ENCODE measurements around the gene PTPRN2. TPM values are rescaled to one million over a fixed set of nuclear protein-coding genes. Genes with fewer than 3 reads are reported as not detected.
"Not testable (repeated sequence)": the region's sequence is repeated elsewhere in the genome, so short reads cannot be mapped to it uniquely, and the experiment has no call there.

PTPRN2 gene
- total and polyA plus RNA-seq, 4 experiments from 2014 or later: 1.7 to 2.6 (median 1.9) TPM

DNA sequence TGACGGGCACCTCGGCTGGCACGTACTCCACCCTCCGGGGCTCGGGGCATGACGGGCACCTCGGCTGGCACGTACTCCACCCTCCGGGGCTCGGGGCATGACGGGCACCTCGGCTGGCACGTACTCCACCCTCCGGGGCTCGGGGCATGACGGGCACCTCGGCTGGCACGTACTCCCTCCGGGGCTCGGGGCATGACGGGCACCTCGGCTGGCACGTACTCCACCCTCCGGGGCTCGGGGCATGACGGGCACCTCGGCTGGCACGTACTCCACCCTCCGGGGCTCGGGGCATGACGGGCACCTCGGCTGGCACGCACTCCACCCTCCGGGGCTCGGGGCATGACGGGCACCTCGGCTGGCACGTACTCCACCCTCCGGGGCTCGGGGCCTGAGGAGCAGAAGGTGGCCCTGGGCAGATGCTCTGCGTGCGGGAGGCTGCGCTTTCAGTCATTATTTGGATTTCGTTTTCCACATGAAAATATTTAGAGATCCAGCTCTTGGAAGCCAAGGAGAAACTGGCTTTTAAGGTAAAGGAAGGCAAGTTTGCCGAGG is 1086.6 kb downstream of the PTPRN2 start:
- not testable (repeated sequence) for H3K36me3 ChIP-seq (ENCODE audit: insufficient read depth, low read length); DNase-seq; H3K27me3 ChIP-seq (ENCODE audit: insufficient read depth, low read length); H3K27ac ChIP-seq (ENCODE audit: low read depth, low read length); H3K4me3 ChIP-seq (ENCODE audit: low read length in 2 of 2); H3K27me3 Mint-ChIP-seq; H3K9me3 ChIP-seq (ENCODE audit: control insufficient read depth in 1 of 2, low read length in 2 of 2); H3K36me3 Mint-ChIP-seq; H3K9me3 Mint-ChIP-seq; H3K4me3 Mint-ChIP-seq
- H3K4me1 ChIP-seq (ENCODE audit: insufficient read depth, low read length): peaks cover 27% of the 10 kb centered on the region
- ChIA-PET CTCF (ENCODE audit: partially characterized antibody) (interaction anchor here (1.1 to 1.5 kb wide), 2 partner anchors 27 to 67 kb away, joined by 3 read pairs; no protein-coding TSS in a partner anchor), POLR2A (ENCODE audit: partially characterized antibody) (interaction anchor here (1.1 to 2.7 kb wide), 3 partner anchors 8 to 112 kb away, joined by 3 to 11 read pairs (median 4); no protein-coding TSS in a partner anchor)
- intact Hi-C loops (cut with micrococcal nuclease): loop anchor here (5.0 kb wide), 1 partner anchor 76 kb away; no protein-coding TSS in a partner anchor
- Mint-ChIP-seq H3K4me1 (peaks cover 25 to 40% (median 32%) of the 10 kb centered on the region in 4 donors), H3K27ac (peak overlapping the region in 3 of 7 donors; percentile 37 to 99 (median 82))

GRCh38 chr7:157500171-157500960 is 1087.3 kb downstream of the PTPRN2 start:
- H3K27ac Mint-ChIP-seq: peak overlapping the region in 1 of 7 donors; percentile 47
- H3K27ac ChIP-seq (ENCODE audit: low read depth, low read length): no peak overlapping the region
- peaks cover 0 to 1% of the 10 kb centered on the region in 2 donors for H3K27me3 Mint-ChIP-seq
- ChIA-PET CTCF (ENCODE audit: partially characterized antibody) (interaction anchor here (1.5 kb wide), 1 partner anchor 66 kb away, joined by 3 read pairs; no protein-coding TSS in a partner anchor), POLR2A (ENCODE audit: partially characterized antibody) (interaction anchor here (0.6 kb wide), 1 partner anchor 361 kb away, joined by 3 read pairs; no protein-coding TSS in a partner anchor)
- H3K9me3 Mint-ChIP-seq: peaks cover 0 to 4% (median under 1%) of the 10 kb centered on the region in 8 donors
- intact Hi-C loops (cut with micrococcal nuclease): loop anchor here (5.0 kb wide), 1 partner anchor 77 kb away; no protein-coding TSS in a partner anchor
- no peak for DNase-seq
- H3K4me3 ChIP-seq (ENCODE audit: low read length in 2 of 2): no peak overlapping the region
- H3K4me1 Mint-ChIP-seq: peaks cover 27 to 44% (median 34%) of the 10 kb centered on the region in 4 donors
- H3K36me3 ChIP-seq (ENCODE audit: insufficient read depth, low read length): no peaks in the 10 kb centered on the region
- H3K27me3 ChIP-seq (ENCODE audit: insufficient read depth, low read length): no peaks in the 10 kb centered on the region
- H3K4me3 Mint-ChIP-seq: peak overlapping the region in 1 of 8 donors; percentile 20
- no peaks in the 10 kb centered on the region for H3K36me3 Mint-ChIP-seq
- peaks cover 30% of the 10 kb centered on the region for H3K4me1 ChIP-seq (ENCODE audit: insufficient read depth, low read length)
- H3K9me3 ChIP-seq (ENCODE audit: control insufficient read depth in 1 of 2, low read length in 2 of 2): no peaks in the 10 kb centered on the region

DNA sequence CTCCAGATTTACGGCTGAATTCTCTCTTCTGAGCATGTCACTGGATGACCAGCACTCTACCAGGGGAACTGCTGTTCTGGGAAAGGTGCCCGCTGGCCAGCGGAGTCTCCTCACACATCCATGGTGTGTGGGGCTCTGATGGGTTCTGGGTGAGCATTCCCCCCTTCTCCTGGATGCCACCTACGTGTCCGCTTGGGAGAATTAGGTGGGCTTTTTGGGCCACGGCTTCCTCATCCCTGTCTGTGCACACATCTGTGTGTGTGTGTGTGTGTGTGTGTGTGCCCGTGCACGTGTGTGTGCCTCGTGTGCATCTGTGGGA is 1087.8 kb downstream of the PTPRN2 start:
- POLR2A ChIA-PET (ENCODE audit: partially characterized antibody): interaction anchor here (0.6 kb wide), 1 partner anchor 362 kb away, joined by 3 read pairs; no protein-coding TSS in a partner anchor
- Mint-ChIP-seq H3K36me3 (no peaks in the 10 kb centered on the region), H3K9me3 (peaks cover 0 to 4% (median 0%) of the 10 kb centered on the region in 8 donors), H3K27ac (peak overlapping the region in 2 of 7 donors; percentile 15 to 47), H3K4me3 (peak overlapping the region in 1 of 8 donors; percentile 20), H3K4me1 (peaks cover 27 to 49% (median 34%) of the 10 kb centered on the region in 4 donors), H3K27me3 (no peaks in the 10 kb centered on the region)
- CTCF ChIA-PET (ENCODE audit: partially characterized antibody): no interaction called here
- peaks cover 36% of the 10 kb centered on the region for H3K4me1 ChIP-seq (ENCODE audit: insufficient read depth, low read length)
- no peak overlapping the region for H3K27ac ChIP-seq (ENCODE audit: low read depth, low read length)
- H3K4me3 ChIP-seq (ENCODE audit: low read length in 2 of 2): no peak overlapping the region
- H3K9me3 ChIP-seq (ENCODE audit: control insufficient read depth in 1 of 2, low read length in 2 of 2): no peaks in the 10 kb centered on the region
- H3K27me3 ChIP-seq (ENCODE audit: insufficient read depth, low read length): no peaks in the 10 kb centered on the region
- no peaks in the 10 kb centered on the region for H3K36me3 ChIP-seq (ENCODE audit: insufficient read depth, low read length)
- intact Hi-C loops (cut with micrococcal nuclease): loop anchor here (5.0 kb wide), 1 partner anchor 78 kb away; no protein-coding TSS in a partner anchor
- no peak for DNase-seq

DNA sequence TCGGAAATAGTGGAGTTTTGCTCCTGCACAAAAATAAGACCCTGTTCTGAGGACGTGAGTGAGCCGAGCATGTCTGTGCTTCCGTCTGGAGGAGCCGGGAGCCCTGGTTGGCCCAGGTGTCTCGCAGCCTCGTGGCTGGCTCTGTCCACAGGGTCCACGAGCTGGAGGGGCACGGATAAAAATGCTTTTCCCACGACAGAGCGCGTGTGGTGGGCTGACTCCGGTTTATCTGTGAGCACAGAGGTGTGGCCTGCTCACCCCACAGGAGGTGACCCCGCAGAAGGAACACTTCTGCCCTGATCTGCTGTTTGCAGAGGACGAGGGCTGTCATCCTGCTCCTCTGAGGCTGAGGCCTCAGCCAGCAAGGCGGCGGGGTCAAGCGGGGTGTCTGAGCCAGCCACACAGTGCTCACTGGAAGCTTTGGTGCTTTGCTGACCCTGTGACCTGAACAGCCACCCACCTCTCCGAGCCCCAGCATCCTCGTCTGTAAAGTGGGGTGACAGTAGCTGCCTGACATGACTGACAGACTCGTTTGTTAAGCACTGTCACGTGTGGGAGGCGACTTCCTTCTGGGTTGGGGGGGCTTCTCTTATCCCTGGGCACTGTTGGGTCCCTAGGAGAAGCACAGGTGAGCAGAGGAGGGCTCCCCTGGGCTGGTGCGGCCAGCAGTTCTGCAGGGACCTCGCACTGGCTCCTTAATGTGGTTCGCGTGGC is 1088.3 kb downstream of the PTPRN2 start:
- ChIA-PET POLR2A (ENCODE audit: partially characterized antibody) (interaction anchor here (1.1 kb wide), 1 partner anchor 9 kb away, joined by 3 read pairs; no protein-coding TSS in a partner anchor), CTCF (ENCODE audit: partially characterized antibody) (no interaction called here)
- peak overlapping the region in 3 of 7 donors; percentile 15 to 57 (median 44) for H3K27ac Mint-ChIP-seq
- no peaks in the 10 kb centered on the region for H3K36me3 Mint-ChIP-seq
- H3K4me1 Mint-ChIP-seq: peaks cover 25 to 48% (median 33%) of the 10 kb centered on the region in 4 donors
- no peaks in the 10 kb centered on the region for H3K27me3 Mint-ChIP-seq
- Histone ChIP-seq H3K4me1 (ENCODE audit: insufficient read depth, low read length) (peaks cover 38% of the 10 kb centered on the region), H3K4me3 (ENCODE audit: low read length in 2 of 2) (no peak overlapping the region), H3K36me3 (ENCODE audit: insufficient read depth, low read length) (no peaks in the 10 kb centered on the region), H3K27me3 (ENCODE audit: insufficient read depth, low read length) (no peaks in the 10 kb centered on the region), H3K27ac (ENCODE audit: low read depth, low read length) (no peak overlapping the region), H3K9me3 (ENCODE audit: control insufficient read depth in 1 of 2, low read length in 2 of 2) (no peaks in the 10 kb centered on the region)
- H3K4me3 Mint-ChIP-seq: no peak overlapping the region
- intact Hi-C loops (cut with micrococcal nuclease): no loop called here
- peaks cover 0 to 4% (median 0%) of the 10 kb centered on the region in 8 donors for H3K9me3 Mint-ChIP-seq
- DNase-seq: no peak

DNA sequence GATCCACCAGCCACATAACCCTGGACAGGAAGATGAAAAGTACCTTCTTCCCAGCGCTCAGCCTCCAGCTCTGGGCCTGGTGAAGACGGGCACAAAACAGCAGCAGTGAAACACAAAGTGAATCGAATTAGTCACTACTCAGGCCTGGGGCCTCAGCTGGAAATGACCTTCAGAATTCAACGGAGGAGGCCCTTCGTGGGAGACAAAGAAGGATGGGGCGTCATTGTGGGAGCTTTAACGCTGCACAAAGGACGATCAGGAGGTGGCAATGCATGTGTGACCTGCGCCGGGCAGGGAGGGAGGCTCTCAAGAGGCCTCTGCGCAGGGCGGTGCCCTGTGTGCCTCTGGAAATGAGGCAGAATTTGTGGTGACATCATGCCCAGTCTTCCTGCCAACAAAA is 1089.0 kb downstream of the PTPRN2 start:
- no peaks in the 10 kb centered on the region for H3K27me3 Mint-ChIP-seq
- DNase-seq: no peak
- intact Hi-C loops (cut with micrococcal nuclease): no loop called here
- no peaks in the 10 kb centered on the region for H3K36me3 Mint-ChIP-seq
- Histone ChIP-seq H3K36me3 (ENCODE audit: insufficient read depth, low read length) (no peaks in the 10 kb centered on the region), H3K27me3 (ENCODE audit: insufficient read depth, low read length) (no peaks in the 10 kb centered on the region), H3K27ac (ENCODE audit: low read depth, low read length) (no peak overlapping the region), H3K4me1 (ENCODE audit: insufficient read depth, low read length) (peaks cover 36% of the 10 kb centered on the region), H3K9me3 (ENCODE audit: control insufficient read depth in 1 of 2, low read length in 2 of 2) (no peaks in the 10 kb centered on the region), H3K4me3 (ENCODE audit: low read length in 2 of 2) (no peak overlapping the region)
- H3K4me1 Mint-ChIP-seq: peaks cover 26 to 48% (median 35%) of the 10 kb centered on the region in 4 donors
- H3K27ac Mint-ChIP-seq: peak overlapping the region in 2 of 7 donors; percentile 44 to 79
- H3K9me3 Mint-ChIP-seq: peaks cover 0 to 6% (median 0%) of the 10 kb centered on the region in 8 donors
- POLR2A ChIA-PET (ENCODE audit: partially characterized antibody): interaction anchor here (0.9 to 1.1 kb wide), 2 partner anchors 8 to 11 kb away, joined by 3 read pairs; no protein-coding TSS in a partner anchor
- no peak overlapping the region for H3K4me3 Mint-ChIP-seq
- CTCF ChIA-PET (ENCODE audit: partially characterized antibody): no interaction called here

DNA sequence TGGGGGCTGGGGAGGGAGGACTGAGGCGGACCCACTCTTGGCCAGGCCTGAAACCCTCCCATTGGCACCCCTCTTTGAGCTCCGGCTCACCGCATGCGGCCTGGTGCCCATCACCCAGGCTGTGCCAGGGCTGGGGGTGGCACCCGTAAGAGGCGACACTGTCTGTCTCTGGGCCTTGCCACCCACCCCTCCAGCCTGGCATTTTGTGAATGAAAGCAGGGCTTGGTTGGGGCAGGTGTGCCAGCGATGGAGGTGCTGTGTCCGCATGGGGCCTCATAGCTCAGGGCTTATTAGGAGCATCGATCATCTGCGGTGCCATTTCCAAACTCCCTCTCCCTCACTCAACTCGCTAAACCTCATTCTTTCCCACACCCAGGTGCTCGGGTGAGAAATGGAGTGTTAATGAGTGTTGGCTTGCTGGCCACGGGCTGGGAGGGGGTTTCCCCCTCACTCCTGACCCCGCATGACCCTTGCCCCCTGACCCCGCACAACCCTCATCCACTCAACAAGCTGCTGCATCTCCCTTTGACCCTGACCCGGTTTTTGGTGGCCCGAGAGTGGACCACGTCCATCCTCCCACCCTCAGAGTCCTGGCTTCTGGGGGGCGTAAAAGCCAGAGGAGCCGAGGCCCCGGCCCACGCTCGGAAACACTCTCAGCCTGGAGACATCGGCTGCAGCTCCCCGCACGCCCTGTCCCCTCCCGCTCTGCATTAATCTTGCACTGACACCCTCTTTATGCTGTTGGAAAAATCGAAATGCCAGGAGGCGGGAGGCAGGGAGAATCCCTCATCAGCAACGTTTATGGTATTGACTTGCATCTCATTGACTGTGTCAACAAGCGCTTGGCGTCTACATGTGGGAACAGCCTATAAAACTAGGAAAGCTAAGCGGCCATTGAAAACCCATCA is 1089.6 kb downstream of the PTPRN2 start:
- H3K4me1 Mint-ChIP-seq: peaks cover 25 to 44% (median 33%) of the 10 kb centered on the region in 4 donors
- intact Hi-C loops (cut with micrococcal nuclease): no loop called here
- peaks cover 0 to 6% (median 0%) of the 10 kb centered on the region in 8 donors for H3K9me3 Mint-ChIP-seq
- H3K27ac Mint-ChIP-seq: peak overlapping the region in 2 of 7 donors; percentile 44 to 79
- CTCF ChIA-PET (ENCODE audit: partially characterized antibody): interaction anchor here (0.6 kb wide), 1 partner anchor 23 kb away, joined by 4 read pairs; no protein-coding TSS in a partner anchor
- POLR2A ChIA-PET (ENCODE audit: partially characterized antibody): interaction anchor here (0.9 to 1.1 kb wide), 2 partner anchors 8 to 10 kb away, joined by 3 read pairs; no protein-coding TSS in a partner anchor
- Histone ChIP-seq H3K36me3 (ENCODE audit: insufficient read depth, low read length) (no peaks in the 10 kb centered on the region), H3K9me3 (ENCODE audit: control insufficient read depth in 1 of 2, low read length in 2 of 2) (no peaks in the 10 kb centered on the region), H3K4me1 (ENCODE audit: insufficient read depth, low read length) (peaks cover 29% of the 10 kb centered on the region), H3K27ac (ENCODE audit: low read depth, low read length) (no peak overlapping the region), H3K27me3 (ENCODE audit: insufficient read depth, low read length) (no peaks in the 10 kb centered on the region), H3K4me3 (ENCODE audit: low read length in 2 of 2) (no peak overlapping the region)
- no peak overlapping the region for H3K4me3 Mint-ChIP-seq
- H3K27me3 Mint-ChIP-seq: no peaks in the 10 kb centered on the region
- DNase-seq: no peak
- no peaks in the 10 kb centered on the region for H3K36me3 Mint-ChIP-seq

Measured in CD4-positive, alpha-beta memory T cell (primary cell).